Keratinocyte (primary cell): ENCODE measurements around the gene JOSD1. TPM values are rescaled to one million over a fixed set of nuclear protein-coding genes. Genes with fewer than 3 reads are reported as not detected.

Source experiments
- DNase-seq: peaks from one replicate; pipeline ENCODE4 v3.0.0-alpha.2; 2011; ENCODE audit warnings: low read depth, missing footprints, low spot score
- FAIRE-seq: peaks from 2 replicates; lab custom pipeline; 2011; peaks lifted over from hg19 to GRCh38; lab: Jason Lieb, UNC
- H2AFZ ChIP-seq: 2 replicates; pipeline ENCODE4 v1.6.0; 2012; ENCODE audit warnings: low read length, control low read depth, inconsistent platforms; ENCODE audit not compliant: control insufficient read depth
- H3K27ac ChIP-seq: 2 replicates; pipeline ENCODE4 v1.5.1; 2011; ENCODE audit warnings: low read length; ENCODE audit not compliant: control insufficient read depth, insufficient read depth
- H3K27me3 ChIP-seq: 3 replicates; pipeline ENCODE4 v1.6.0; 2011; ENCODE audit warnings: low read length; ENCODE audit not compliant: control insufficient read depth, insufficient read depth; ENCODE audit errors: extremely low read depth
- H3K36me3 ChIP-seq, 2 experiments: 2 replicates in 1 of 2; 3 replicates in 1 of 2; pipeline ENCODE4 v1.5.1; 2011; ENCODE audit warnings: low read length in 2 of 2, mild to moderate bottlenecking in 1 of 2; ENCODE audit not compliant: control insufficient read depth in 2 of 2, insufficient read depth in 2 of 2; ENCODE audit errors: extremely low read depth in 1 of 2
- H3K4me1 ChIP-seq: 3 replicates; pipeline ENCODE4 v1.5.1; 2011; ENCODE audit warnings: low read length; ENCODE audit not compliant: control insufficient read depth, insufficient read depth; ENCODE audit errors: extremely low read depth
- H3K4me2 ChIP-seq: 3 replicates; pipeline ENCODE4 v1.6.0; 2011; ENCODE audit warnings: low read depth, low read length; ENCODE audit not compliant: control insufficient read depth, insufficient read depth; ENCODE audit errors: extremely low read depth
- H3K4me3 ChIP-seq, 3 experiments: fragments of 200-600 bp in 1 of 3; sonication (generic) in 1 of 3; 2 replicates in 2 of 3; 3 replicates in 1 of 3; pipeline ENCODE4 v1.5.1; 2011 to 2016; ENCODE audit warnings: low read length in 3 of 3, mild to moderate bottlenecking in 3 of 3, control low read depth in 2 of 3, inconsistent platforms in 1 of 3, low read depth in 1 of 3, mixed read lengths in 1 of 3, mixed run types in 1 of 3, moderate library complexity in 1 of 3; ENCODE audit not compliant: control insufficient read depth in 2 of 3, insufficient read depth in 2 of 3; ENCODE audit errors: extremely low read depth in 1 of 3
- H3K79me2 ChIP-seq: 2 replicates; pipeline ENCODE4 v1.6.0; 2012; ENCODE audit warnings: low read length; ENCODE audit not compliant: control insufficient read depth, insufficient read depth
- H3K9ac ChIP-seq: 3 replicates; pipeline ENCODE4 v1.6.0; 2011; ENCODE audit warnings: low read length; ENCODE audit not compliant: control insufficient read depth, insufficient read depth; ENCODE audit errors: extremely low read depth
- H3K9me1 ChIP-seq: 3 replicates; pipeline ENCODE4 v1.6.0; 2011; ENCODE audit warnings: low read length; ENCODE audit not compliant: control insufficient read depth, insufficient read depth; ENCODE audit errors: extremely low read depth
- H3K9me3 ChIP-seq: 2 replicates; pipeline ENCODE4 v1.5.1; 2012; ENCODE audit warnings: low read depth, low read length; ENCODE audit not compliant: control insufficient read depth
- H4K20me1 ChIP-seq: 3 replicates; pipeline ENCODE4 v1.6.0; 2011; ENCODE audit warnings: low read length; ENCODE audit not compliant: control insufficient read depth, insufficient read depth; ENCODE audit errors: extremely low read depth
- EZH2 ChIP-seq: IDR thresholded peaks from one replicate; pipeline ENCODE4 v1.6.1; 2012; ENCODE audit warnings: inconsistent platforms, mild to moderate bottlenecking, low read length, moderate library complexity
- dilution Hi-C: fragments of 300-500 bp; cut with MboI; formaldehyde crosslinking; loops from one replicate; pipeline ENCODE4 v1.7.0; 2020; ENCODE audit warnings: low sequenced_read_pairs; ENCODE audit not compliant: extremely low pct_ligation_motif_present
- polyA plus RNA-seq, 5 experiments: library from polyadenylated mRNA; depleted of rRNA in 3 of 5; stranded (reverse) in 3 of 5; stranded (forward) in 1 of 5; unstranded in 1 of 5; fragments of >200 nt; gene quantifications; 1 replicate in 1 of 5; 2 replicates in 3 of 5; 3 replicates in 1 of 5; pipeline versions ENCODE4 v1.2.1 to v1.2.3, GENCODE V29; 2011 to 2012; ENCODE audit warnings: missing spikeins in 2 of 5, low read depth in 1 of 5, low replicate concordance in 1 of 5
- TF ChIP-seq, protein P1 (sequence below), 3 experiments: IDR thresholded peaks in 1 of 3; conservative IDR thresholded peaks in 1 of 3; optimal IDR thresholded peaks in 1 of 3; 2 replicates in 2 of 3; 3 replicates in 1 of 3; pipeline versions ENCODE3 to v1.5.1; 2011; ENCODE audit warnings: low read length in 3 of 3, mild to moderate bottlenecking in 3 of 3, moderate library complexity in 2 of 3, control low read depth in 1 of 3, inconsistent platforms in 1 of 3; ENCODE audit not compliant: insufficient read depth in 2 of 3; ENCODE audit errors: extremely low read depth in 1 of 3

The JOSD1 gene
- polyA plus RNA-seq, 1 donor (not counting 4 experiments of a cell fraction or from before 2014, with no cell fraction given), result 32.6 TPM

DNA sequence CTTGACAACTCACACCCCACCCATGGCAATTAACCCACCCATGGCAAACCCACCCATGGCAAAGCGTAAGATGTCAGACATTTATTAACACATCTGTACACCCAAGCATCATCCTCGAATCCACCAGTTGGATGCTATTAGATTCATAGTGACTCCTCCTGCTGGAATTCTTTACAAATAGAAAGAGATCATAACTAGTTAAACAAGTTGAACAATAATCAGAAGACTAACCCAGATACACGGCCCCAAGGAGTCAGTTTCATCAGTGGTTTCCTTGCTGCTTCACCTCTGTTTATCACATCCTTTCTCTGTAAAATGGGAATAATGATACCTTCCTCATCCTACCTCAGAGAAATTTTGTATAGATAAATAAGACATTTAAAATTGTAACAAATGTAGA, 10.1 kb upstream of the JOSD1 start:
- H3K27me3 ChIP-seq, result no peaks in the 10 kb centered on the region
- H3K27ac ChIP-seq, result no peak overlapping the region
- H4K20me1 ChIP-seq, result peaks cover 15% of the 10 kb centered on the region
- no peak overlapping the region for H3K4me3 ChIP-seq
- no peak for TF ChIP-seq EZH2
- TF ChIP-seq, protein P1, sequence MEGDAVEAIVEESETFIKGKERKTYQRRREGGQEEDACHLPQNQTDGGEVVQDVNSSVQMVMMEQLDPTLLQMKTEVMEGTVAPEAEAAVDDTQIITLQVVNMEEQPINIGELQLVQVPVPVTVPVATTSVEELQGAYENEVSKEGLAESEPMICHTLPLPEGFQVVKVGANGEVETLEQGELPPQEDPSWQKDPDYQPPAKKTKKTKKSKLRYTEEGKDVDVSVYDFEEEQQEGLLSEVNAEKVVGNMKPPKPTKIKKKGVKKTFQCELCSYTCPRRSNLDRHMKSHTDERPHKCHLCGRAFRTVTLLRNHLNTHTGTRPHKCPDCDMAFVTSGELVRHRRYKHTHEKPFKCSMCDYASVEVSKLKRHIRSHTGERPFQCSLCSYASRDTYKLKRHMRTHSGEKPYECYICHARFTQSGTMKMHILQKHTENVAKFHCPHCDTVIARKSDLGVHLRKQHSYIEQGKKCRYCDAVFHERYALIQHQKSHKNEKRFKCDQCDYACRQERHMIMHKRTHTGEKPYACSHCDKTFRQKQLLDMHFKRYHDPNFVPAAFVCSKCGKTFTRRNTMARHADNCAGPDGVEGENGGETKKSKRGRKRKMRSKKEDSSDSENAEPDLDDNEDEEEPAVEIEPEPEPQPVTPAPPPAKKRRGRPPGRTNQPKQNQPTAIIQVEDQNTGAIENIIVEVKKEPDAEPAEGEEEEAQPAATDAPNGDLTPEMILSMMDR (optimal IDR thresholded peaks at IDR 0.05 in 1 of 3, IDR thresholded peaks at IDR 0.05 in 1 of 3, conservative IDR thresholded peaks at IDR 0.05 in 1 of 3; ENCODE audit: extremely low read depth in 1 of 3, insufficient read depth in 2 of 3, low read length in 3 of 3), result no peak
- H3K9ac ChIP-seq, result no peak overlapping the region
- no peaks in the 10 kb centered on the region for H3K9me3 ChIP-seq
- H3K79me2 ChIP-seq, result peaks cover 95% of the 10 kb centered on the region
- H3K36me3 ChIP-seq, result peaks cover 4 to 24% of the 10 kb centered on the region in 2 experiments
- no peak for FAIRE-seq
- H3K9me1 ChIP-seq, result peaks cover 14% of the 10 kb centered on the region
- H2AFZ ChIP-seq, result no peak overlapping the region
- H3K4me2 ChIP-seq, result no peak overlapping the region
- DNase-seq, result no peak
- dilution Hi-C loops, result no loop called here
- H3K4me1 ChIP-seq, result peaks cover 16% of the 10 kb centered on the region

DNA sequence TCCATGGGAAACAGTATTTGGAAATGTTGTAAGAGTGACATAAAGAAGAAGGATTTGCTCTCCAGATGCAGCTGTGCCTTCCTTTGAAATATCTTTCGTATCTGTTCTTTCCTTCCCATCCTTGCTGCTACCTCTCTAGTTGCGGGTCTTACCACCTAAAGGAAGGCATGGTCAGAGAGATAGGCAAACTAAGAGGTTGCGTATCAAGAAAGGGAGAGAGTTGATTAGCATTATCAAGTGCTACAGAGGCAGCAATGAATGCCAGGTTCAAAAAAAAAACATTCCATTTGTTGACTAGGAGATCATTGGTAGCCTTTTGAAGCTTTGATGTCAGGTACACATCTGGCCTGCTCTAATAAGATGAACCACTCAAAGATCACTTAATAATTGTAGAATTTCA, 9.6 kb upstream of the JOSD1 start:
- Histone ChIP-seq H3K4me1 (peaks cover 16% of the 10 kb centered on the region), H3K4me2 (no peak overlapping the region), H3K36me3 (peaks cover 2 to 23% of the 10 kb centered on the region in 2 experiments), H2AFZ (no peak overlapping the region), H3K27me3 (no peaks in the 10 kb centered on the region), H3K79me2 (peaks cover 90% of the 10 kb centered on the region), H4K20me1 (peaks cover 15% of the 10 kb centered on the region), H3K9me3 (no peaks in the 10 kb centered on the region), H3K9me1 (peaks cover 13% of the 10 kb centered on the region), H3K4me3 (no peak overlapping the region), H3K27ac (no peak overlapping the region), H3K9ac (no peak overlapping the region)
- dilution Hi-C loops, result no loop called here
- FAIRE-seq (no peak), DNase-seq (no peak)
- TF ChIP-seq, protein P1 (optimal IDR thresholded peaks at IDR 0.05 in 1 of 3, IDR thresholded peaks at IDR 0.05 in 1 of 3, conservative IDR thresholded peaks at IDR 0.05 in 1 of 3; ENCODE audit: extremely low read depth in 1 of 3, insufficient read depth in 2 of 3, low read length in 3 of 3), result no peak
- no peak for TF ChIP-seq EZH2
